Endodermal cell (in vitro differentiated cells): Measurements from ENCODE around the gene DCAF11. TPM values are rescaled to one million over a fixed set of nuclear protein-coding genes. Genes with fewer than 3 reads are reported as not detected.

Experiments used
- DNase-seq: peaks from one replicate; pipeline ENCODE4 v3.0.0-alpha.2; 2017
- H3K27ac ChIP-seq: 2 replicates; pipeline ENCODE4 v1.5.1; 2013; ENCODE audit warnings: mild to moderate bottlenecking, low read depth, low read length, moderate library complexity
- H3K27me3 ChIP-seq: 2 replicates; pipeline ENCODE4 v1.6.1; 2013; ENCODE audit warnings: mild to moderate bottlenecking, low read length, moderate library complexity; ENCODE audit not compliant: insufficient read depth, control insufficient read depth, poor library complexity, severe bottlenecking
- H3K36me3 ChIP-seq: 2 replicates; pipeline ENCODE4 v1.7.0; 2013; ENCODE audit warnings: mild to moderate bottlenecking, low read length, moderate library complexity; ENCODE audit not compliant: control insufficient read depth, insufficient read depth
- H3K4me1 ChIP-seq: one replicate; pipeline ENCODE4 v1.7.0; 2013; ENCODE audit warnings: low read length; ENCODE audit not compliant: control insufficient read depth, insufficient read depth
- H3K4me3 ChIP-seq: 2 replicates; pipeline ENCODE4 v1.5.1; 2013; ENCODE audit warnings: mild to moderate bottlenecking, low read length, moderate library complexity
- H3K9ac ChIP-seq: 2 replicates; pipeline ENCODE4 v1.6.1; 2013; ENCODE audit warnings: mild to moderate bottlenecking, low read length, moderate library complexity; ENCODE audit not compliant: poor library complexity, severe bottlenecking; ENCODE audit errors: extremely low read depth
- H3K9me3 ChIP-seq: 2 replicates; pipeline ENCODE4 v1.6.1; 2013; ENCODE audit warnings: mild to moderate bottlenecking, low read length, moderate library complexity; ENCODE audit not compliant: control insufficient read depth
- H3K27ac Mint-ChIP-seq: 2 replicates; pipeline ENCODE4 v1.8.0; 2020; ENCODE audit warnings: mixed read lengths
- H3K27me3 Mint-ChIP-seq: 2 replicates; pipeline ENCODE4 v1.8.0; 2021; ENCODE audit warnings: mild to moderate bottlenecking, mixed read lengths; ENCODE audit not compliant: insufficient read depth
- H3K36me3 Mint-ChIP-seq: 2 replicates; pipeline ENCODE4 v1.8.0; 2020; ENCODE audit warnings: low read depth, mixed read lengths
- H3K4me1 Mint-ChIP-seq: 2 replicates; pipeline ENCODE4 v1.8.0; 2020; ENCODE audit warnings: mixed read lengths
- H3K4me3 Mint-ChIP-seq: 2 replicates; pipeline ENCODE4 v1.8.0; 2020; ENCODE audit warnings: mild to moderate bottlenecking, moderate library complexity, mixed read lengths
- H3K9me3 Mint-ChIP-seq: 2 replicates; pipeline ENCODE4 v1.8.0; 2020; ENCODE audit warnings: mild to moderate bottlenecking, mixed read lengths
- CTCF ChIP-seq: fragments of 200-600 bp; sonication (generic); conservative IDR thresholded peaks from 2 replicates; pipeline ENCODE4 v1.5.0; 2021; ENCODE audit warnings: antibody characterized with exemption, mild to moderate bottlenecking
- WGBS, 2 experiments: methylation state at CpG; one replicate each; pipeline versions ENCODE4 v1.1.5 to v1.1.7; 2013; ENCODE audit warnings: missing lambda C conversion rate in 2 of 2, mixed read lengths in 1 of 2; ENCODE audit not compliant: insufficient coverage in 1 of 2, insufficient read length in 1 of 2; 5-methylcytosine and 5-hydroxymethylcytosine counted together
- total RNA-seq, 2 donors: library from RNA; stranded (reverse); fragmentation: NEBNext Ultra II Directional in 1 of 2; extraction: Animal tissue kit (Norgen Biotek cat#: 25700) in 1 of 2; gene quantifications; 2 replicates in 1 of 2; 3 replicates in 1 of 2; pipeline ENCODE4 v1.2.1, GENCODE V29; 2021

The DCAF11 gene
- total RNA-seq, 2 donors from 2014 or later: 71.1 to 72.2 TPM

- Histone ChIP-seq H3K4me3 (no peak overlapping the region), H3K4me1 (no peaks in the 10 kb centered on the region), H3K27ac (no peak overlapping the region), H3K36me3 (no peaks in the 10 kb centered on the region), H3K27me3 (no peaks in the 10 kb centered on the region), H3K9ac (no peak overlapping the region), H3K9me3 (no peaks in the 10 kb centered on the region)
- 80 to 88% methylated on average over 1 to 8 of the region's 8 CpGs for WGBS, 2 experiments
- H3K4me1 Mint-ChIP-seq: no peaks in the 10 kb centered on the region
- H3K9me3 Mint-ChIP-seq: no peaks in the 10 kb centered on the region
- no peak for TF ChIP-seq CTCF
- H3K4me3 Mint-ChIP-seq: no peak overlapping the region
- H3K27ac Mint-ChIP-seq: no peak overlapping the region
- H3K27me3 Mint-ChIP-seq: no peaks in the 10 kb centered on the region
- no peaks in the 10 kb centered on the region for H3K36me3 Mint-ChIP-seq
- DNase-seq: no peak
Measured at GRCh38 chr14:24066496-24067132, 48.0 kb upstream of the DCAF11 start.

GRCh38 chr14:24067133-24068082 is 47.2 kb upstream of the DCAF11 start:
- Mint-ChIP-seq H3K36me3 (no peaks in the 10 kb centered on the region), H3K9me3 (no peaks in the 10 kb centered on the region), H3K4me3 (no peak overlapping the region), H3K27me3 (no peaks in the 10 kb centered on the region), H3K27ac (no peak overlapping the region), H3K4me1 (no peaks in the 10 kb centered on the region)
- 90 to 100% methylated on average over 8 to 12 of the region's 12 CpGs for WGBS, 2 experiments
- Histone ChIP-seq H3K4me1 (no peaks in the 10 kb centered on the region), H3K27ac (no peak overlapping the region), H3K27me3 (no peaks in the 10 kb centered on the region), H3K4me3 (no peak overlapping the region), H3K36me3 (no peaks in the 10 kb centered on the region), H3K9me3 (no peaks in the 10 kb centered on the region), H3K9ac (no peak overlapping the region)
- no peak for DNase-seq
- no peak for TF ChIP-seq CTCF

GRCh38 chr14:24068711-24069410 is 45.7 kb upstream of the DCAF11 start:
- TF ChIP-seq CTCF: no peak
- DNase-seq: no peak
- H3K4me3 ChIP-seq: no peak overlapping the region
- no peak overlapping the region for H3K4me3 Mint-ChIP-seq
- H3K9me3 ChIP-seq: no peaks in the 10 kb centered on the region
- no peaks in the 10 kb centered on the region for H3K36me3 Mint-ChIP-seq
- H3K36me3 ChIP-seq: no peaks in the 10 kb centered on the region
- H3K27ac Mint-ChIP-seq: no peak overlapping the region
- H3K27me3 ChIP-seq: no peaks in the 10 kb centered on the region
- WGBS, 2 experiments: 88 to 92% methylated on average over 8 to 10 of the region's 10 CpGs
- no peak overlapping the region for H3K9ac ChIP-seq
- H3K27me3 Mint-ChIP-seq: no peaks in the 10 kb centered on the region
- H3K4me1 ChIP-seq: peaks cover under 1% of the 10 kb centered on the region
- H3K9me3 Mint-ChIP-seq: no peaks in the 10 kb centered on the region
- H3K4me1 Mint-ChIP-seq: peaks cover 2% of the 10 kb centered on the region
- H3K27ac ChIP-seq: no peak overlapping the region
